GM19193 (cell line): ENCODE measurements around the gene NACC2.

Experiments used
- POLR2A ChIP-seq: IDR thresholded peaks from 4 replicates; pipeline ENCODE4 v1.6.1; 2011; ENCODE audit not compliant: insufficient read depth, insufficient read length; ENCODE audit errors: extremely low read depth

Gene NACC2

DNA sequence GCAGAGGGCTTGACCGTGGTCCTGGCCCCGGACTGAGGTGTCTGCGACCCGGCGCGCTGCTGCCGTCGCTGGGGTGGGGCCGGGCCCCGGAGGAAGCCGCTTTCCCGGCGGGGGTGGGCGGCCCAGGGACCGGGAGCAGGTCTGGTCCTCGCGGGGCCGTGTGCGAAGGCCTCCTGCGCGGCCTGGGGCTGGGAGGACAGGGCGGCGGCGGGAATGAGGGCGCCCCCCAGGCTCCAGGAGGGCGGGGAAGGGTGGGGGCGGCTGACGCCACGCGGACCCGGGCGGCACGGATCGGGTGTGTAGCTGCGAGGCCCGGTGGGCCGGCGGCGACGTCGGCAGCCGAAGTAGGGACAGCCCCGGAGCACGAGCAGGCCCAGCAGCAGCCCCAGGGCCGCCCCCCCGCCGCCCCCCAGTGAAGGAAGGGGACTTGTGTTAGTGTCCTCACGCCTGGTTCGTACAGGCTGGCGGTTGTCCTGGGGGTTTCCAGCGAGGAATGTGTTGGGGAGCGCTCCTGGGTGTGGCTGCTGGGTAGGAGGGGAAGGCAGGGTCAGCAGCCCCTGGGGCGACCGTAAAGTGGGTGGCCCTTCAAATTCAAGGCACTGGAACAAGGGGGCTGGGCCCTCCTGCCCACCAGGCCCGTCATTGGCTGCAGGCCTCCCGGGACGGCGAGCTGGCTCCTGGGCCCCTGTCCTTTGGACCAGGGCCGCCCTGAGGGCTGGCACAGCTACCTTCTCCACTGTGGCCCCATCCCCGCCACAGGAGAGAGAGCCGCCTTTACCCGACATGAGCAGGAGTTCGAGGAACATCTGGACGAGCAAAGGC, 24.2 kb upstream of the NACC2 start:
- no peak for TF ChIP-seq POLR2A

DNA sequence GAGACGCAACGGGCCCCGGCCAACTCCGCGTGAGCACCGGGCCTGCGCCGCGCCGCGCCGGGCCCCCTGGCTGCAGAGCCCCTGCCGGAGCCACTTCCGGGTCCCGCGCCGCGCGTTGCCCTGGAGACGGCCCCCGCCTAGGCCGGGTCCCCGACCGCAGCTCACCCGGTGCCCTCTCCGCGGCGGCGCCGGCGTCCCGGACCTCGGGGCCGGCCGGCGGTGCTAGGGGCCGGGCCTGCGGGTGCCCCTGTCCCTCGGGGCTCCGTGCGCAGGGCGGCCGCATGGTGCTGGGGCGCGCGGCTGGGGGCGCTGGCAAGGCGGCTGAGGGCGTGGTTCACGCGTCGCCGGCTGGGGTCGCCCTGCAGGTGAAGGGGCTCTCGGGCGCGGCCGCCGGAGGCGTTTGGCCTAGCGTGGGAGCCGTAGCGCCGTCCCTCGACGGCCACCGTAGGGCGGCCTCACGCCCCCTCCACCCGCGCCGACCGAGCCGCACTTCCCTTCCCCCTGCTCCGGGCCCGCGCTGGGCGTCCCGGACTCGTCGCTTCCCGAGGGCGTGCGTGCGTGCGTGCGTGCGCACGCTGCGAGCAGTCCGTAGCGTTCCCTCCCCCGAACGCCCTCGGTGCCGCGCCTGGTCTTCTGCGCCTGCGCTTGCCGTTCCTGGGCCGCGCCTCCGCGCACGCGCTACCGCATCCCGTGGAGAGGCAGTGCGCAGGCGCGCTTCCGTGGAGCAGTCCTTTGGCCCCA, 23.4 kb upstream of the NACC2 start, which contains the start of gene TMEM250:
Gene TMEM250, minus strand, starts transcription at position 556 of the 741 bp plus-strand sequence. CDS start 1,975 bp downstream, outside the sequence.
- peak; percentile 79 for TF ChIP-seq POLR2A

DNA sequence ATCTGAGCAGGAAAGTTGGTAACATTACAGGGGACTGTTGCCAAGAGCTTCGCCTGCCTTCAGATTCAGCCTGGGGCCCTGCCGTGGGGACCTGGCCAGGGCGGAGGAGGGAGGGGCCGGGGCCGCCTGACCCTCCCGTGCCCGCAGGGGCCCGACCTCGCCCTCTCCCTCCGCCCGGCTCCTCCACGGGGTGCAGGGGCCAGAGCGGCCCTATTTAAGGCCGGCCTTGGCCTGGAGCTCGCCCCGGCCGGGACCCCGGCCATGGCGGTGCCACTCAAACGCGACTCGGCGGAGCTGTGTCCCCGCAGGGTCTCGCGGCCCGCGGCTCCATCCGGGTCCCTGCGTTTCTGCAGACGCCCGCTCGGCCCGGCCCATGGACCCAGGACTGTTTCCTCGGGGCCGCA, 22.8 kb upstream of the NACC2 start:
- peak; percentile 8 for TF ChIP-seq POLR2A

DNA sequence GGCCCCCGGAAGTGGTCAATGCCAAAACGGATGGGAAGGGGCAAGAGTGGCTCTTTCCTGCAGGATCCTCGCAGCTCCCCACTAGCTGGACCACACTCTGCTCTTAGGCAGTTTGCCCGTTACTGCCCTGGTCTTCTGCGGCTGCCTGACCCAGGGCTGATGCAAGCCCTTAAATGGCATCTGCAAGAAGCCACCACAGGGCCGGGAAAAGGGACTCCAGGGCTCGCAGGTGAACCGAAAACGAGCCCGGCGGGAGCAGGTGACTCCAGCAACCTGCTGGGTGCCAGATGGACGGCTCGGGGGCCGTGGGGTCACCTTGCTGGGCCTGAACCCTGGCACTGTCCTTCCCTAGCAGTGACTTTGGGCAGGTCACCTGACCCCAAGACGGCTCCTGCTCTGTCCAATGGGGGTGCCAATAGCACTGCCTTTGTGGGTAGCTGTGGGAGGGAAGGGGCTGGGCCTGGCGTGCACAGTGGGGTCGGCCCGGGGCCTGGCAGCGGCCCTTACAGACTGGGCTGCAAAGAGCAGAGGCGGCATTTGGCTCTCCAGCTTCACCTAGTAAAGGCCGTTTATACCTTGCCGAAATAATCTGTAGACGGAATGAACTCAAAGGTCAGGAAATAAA, 22.3 kb upstream of the NACC2 start:
- peak; percentile 58 for TF ChIP-seq POLR2A

DNA sequence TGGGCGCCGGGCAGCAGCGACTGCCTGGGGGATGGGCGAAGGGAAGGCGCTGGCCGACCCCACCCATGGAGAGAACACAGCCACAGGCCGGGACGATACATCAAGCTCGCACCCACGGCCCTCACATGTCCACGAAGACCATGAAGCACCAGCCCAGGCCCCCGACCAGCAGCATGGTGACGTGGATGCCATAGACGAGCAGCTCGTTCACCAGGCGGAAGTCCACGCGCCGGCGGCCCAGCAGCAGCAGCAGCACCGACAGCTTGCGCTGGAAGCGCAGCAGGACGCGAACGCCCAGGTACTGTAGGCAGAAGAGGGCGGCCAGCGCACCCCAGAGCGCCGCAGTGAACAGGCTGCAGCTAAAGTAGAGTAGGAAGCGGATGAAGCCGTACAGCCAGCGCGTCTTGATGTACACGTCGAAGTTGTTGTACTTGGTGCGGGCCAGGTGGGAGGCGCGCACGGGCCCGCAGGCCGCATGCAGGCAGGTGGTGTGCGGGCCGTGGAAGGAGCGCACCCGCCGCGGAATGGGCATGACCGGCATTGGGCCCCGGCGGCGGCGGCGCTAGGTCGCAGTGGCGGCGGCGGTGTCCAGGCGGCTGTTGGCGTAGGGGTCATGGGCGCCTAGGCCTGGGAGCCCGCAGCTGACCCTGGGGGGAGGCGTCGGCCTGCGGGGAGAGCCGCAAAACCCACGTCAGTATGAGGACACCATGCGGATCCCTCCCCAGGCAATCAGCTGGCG, 21.4 kb upstream of the NACC2 start:
- no peak for TF ChIP-seq POLR2A

DNA sequence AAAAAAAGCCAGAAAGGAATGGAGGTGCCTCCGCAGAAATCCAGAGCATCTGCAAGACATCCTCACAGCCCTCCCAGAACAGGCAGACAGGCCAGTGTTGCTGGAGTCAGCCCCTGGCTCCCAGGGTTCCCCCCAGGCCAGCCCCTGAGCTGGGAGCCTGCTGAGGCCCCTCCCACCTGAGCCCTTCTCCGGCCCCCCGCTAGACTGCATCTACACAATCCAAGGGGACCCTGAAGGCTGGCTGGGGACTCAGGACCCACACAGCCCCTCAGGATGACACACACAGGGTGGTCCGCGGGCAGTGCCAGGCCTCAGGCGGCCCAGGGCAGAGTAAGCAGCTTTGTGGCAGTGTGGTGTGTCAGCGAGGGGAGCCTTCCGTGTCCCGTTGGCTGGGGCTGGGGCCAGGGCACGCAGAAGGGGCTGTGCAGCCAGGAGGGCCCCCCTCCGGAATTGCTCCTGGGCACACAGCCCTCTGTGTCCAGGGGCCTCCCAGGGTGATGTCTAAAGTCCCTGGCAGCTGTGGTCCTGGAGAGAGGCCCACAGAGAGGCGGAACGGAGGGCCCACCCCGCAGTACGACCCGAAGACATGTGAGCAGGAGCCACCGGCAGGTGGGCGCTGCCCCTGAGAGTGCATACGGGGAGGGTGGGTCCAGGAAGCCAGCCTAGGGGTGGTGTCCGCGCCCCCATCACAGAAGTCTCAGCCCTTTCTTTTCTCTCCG, 20.7 kb upstream of the NACC2 start:
- no peak for TF ChIP-seq POLR2A

DNA sequence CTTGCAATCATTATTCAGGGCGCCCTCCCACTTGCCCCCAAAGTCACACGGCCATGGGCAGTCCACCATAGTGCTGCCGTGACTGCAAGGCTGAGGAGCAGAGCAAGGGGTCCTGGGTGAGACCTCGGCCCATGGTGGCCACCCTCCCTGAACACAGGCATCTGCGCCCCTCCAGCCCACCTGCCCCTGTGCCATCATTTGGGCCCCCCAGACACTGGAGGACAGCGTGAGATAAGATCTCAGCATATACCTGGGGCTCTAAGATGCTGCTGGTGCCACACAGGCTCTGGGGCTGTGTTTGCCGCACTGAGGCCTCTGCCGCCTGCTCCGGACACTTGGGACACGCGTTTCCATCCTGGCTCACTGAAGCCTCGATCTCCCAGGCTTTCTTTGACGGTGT, 20.1 kb upstream of the NACC2 start:
- no peak for TF ChIP-seq POLR2A

DNA sequence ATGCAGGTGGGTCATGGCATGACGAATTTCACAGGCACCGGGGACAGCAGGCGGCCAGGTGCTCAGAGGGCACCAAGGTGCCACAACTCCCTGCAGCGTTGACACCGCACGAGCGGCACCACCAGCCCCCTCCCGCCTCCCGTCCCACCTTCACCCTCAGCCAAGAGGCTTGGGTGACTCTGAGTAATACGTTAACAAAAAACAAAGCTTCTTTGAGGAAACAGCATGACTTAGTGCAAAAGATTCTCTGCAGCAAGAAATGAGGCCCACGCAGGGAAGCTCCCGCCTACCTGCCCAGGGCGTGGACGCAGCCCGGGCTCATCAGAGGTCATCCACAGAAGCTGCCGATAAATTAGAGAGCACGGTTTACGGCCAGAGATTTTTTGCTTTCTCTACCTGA, 19.5 kb upstream of the NACC2 start:
- no peak for TF ChIP-seq POLR2A

DNA sequence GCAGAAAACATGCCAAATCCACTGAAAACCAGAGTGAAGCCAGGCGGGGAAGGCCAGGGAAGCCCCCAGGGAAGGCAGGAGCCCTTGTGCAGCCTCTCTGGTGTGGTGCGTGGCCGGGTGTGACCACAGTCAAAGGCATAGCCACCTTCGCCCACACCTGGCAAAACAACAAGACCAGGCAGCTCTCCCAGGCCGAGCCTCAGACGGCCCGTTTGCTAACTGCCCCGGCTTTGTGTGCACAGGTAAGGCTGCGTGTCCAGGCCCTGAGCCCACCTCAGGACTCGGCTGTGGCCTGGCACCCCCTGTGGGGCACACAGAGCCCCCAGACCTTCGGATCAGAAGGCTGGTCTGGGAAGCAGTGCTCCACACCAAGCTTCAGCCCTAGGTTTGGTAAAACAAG, 17.5 kb upstream of the NACC2 start:
- TF ChIP-seq POLR2A: peak; percentile 33

DNA sequence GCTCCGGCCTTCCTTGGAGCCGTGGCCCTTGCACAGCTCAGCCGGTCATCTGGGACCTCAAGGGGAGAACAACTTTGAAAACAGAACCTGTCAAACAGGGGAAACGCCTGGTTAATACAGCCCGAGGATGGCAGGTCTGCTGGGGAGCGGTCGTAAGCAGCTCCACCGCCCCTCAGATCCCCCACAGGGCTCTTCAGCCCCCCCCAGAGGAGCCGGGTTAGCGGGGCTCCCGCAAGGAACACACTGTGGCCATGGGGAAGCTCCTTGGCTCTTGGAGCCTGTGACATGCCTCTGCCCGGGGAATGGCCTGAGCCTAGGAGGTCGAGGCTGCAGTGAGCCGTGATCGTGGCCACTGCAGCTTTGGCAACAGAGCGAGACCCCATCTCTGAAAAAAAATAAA, 16.8 kb upstream of the NACC2 start:
- TF ChIP-seq POLR2A: no peak

DNA sequence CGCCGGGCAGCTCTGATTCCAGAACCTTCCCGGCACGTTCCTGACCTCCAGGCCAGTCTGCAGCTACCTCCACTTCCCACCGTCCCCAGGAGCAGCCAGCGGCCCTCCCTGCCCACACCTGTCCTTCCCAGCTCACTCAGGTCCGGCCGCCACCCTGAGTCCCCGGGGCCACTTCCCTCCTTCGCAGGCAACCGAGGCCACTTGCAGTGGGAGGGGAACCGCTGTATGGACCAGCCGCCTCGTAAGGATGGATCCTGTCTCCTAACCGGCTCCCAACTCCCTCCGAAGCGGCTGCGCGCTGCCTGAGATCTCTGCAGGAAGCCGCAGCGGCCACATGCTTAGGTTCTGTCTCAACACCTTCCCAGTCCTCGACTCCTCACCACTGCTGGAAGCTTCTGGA, 16.1 kb upstream of the NACC2 start:
- TF ChIP-seq POLR2A: peak; percentile 46

DNA sequence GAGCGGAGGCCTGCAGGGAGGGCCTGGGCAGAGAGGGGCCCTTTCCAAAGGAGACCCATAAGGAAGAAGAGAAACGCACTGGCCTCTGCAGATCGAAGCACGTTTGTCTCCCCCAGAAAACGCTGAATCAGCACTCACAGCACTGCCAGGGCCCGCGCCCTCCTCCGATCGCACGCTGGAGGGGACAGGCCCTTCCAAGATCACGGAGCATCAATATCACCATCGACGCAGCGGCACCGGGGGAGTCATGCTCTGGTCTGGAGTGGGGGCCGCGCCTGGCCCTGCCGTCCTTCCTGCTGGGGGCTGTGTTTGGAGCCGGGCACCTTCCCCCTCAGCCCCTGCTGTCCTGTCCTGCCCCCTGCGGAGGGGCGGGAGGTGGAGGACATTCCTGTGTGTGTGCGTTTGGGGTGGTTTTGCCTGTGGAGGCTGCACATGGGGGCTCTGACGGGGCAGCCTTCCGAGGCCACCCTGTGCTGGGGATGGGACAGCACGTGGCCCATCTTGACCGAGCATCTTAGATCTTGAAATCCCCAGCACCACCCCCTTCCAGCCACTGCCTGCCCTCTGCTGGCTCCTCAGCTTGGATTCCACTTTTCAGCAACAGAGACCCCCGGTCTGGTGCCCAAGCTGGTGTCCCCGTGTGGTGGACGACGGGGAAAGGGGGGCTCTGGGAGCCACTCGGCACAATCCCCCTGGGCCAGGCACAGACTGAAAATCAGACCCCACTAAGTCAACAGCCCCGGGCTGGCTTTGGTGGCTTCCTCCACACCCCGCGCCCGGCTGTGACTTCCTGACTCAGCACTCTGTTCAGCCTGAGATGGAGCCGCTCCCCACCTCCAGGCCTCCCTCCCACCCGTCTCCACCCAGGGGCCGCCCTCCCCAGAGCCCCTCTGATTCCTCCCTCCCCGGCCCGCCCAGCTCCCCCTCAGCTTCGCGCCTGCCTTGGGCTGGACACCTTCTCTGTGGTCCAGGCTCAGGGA, 15.3 kb upstream of the NACC2 start:
- TF ChIP-seq POLR2A: no peak
